ENCODE measurements around the gene ARPC1B. TPM values are rescaled to one million over a fixed set of nuclear protein-coding genes. Genes with fewer than 3 reads are reported as not detected.

The ARPC1B gene
- total and polyA plus RNA-seq, 9 of the 15 experiments (the other 6 are each of a cell fraction or from before 2014, with no cell fraction given): 6.7 to 357 (median 211) TPM

DNA sequence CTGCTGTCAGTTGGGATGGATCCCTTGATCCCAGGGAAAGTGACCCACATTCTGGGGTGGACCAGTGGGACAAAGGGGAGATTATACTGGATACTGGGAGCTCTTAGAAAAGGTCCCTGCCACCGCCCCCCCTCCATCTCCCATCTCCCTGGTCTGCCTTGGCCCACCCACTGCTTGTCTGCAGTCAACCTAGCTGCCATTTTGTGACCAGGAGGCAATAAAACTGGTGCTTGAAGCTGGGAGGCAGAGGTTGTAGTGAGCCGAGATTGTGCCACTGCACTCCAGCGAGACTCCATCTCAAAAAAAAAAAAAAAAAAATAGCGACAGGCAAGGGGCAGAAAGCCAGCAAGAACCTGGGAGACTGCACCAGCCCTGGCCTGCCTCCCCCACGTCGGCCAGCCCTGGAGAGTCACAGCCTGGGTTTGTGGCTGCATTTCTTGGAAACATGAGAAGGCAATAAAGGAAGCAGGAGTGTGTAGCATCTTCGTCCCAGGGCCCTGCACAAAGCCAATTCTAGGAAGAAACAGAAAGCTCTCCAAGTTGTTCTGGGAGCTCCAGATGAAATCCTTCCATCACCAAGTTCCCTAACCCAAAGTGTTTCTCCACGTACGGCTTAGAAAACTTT is 4.7 kb upstream of the ARPC1B start (continued):
- TF ChIP-seq CTBP1 (IDR thresholded peaks at IDR 0.05; ENCODE audit: borderline replicate concordance) (peak; percentile 89; the same call in 1 of the 2 replicates), ZNF12 (CRISPR knock-in tag; IDR thresholded peaks at IDR 0.05) (no peak), TSC22D4 (tag; IDR thresholded peaks at IDR 0.05) (no peak), CBFB (CRISPR knock-in tag; IDR thresholded peaks at IDR 0.05) (no peak), ZKSCAN8 (CRISPR knock-in tag; IDR thresholded peaks at IDR 0.05) (no peak), ZSCAN32 (CRISPR knock-in tag; IDR thresholded peaks at IDR 0.05) (no peak), XRCC5 (IDR thresholded peaks at IDR 0.05; ENCODE audit: low read depth, low read length) (no peak)
- TF ChIP-seq, protein P1, sequence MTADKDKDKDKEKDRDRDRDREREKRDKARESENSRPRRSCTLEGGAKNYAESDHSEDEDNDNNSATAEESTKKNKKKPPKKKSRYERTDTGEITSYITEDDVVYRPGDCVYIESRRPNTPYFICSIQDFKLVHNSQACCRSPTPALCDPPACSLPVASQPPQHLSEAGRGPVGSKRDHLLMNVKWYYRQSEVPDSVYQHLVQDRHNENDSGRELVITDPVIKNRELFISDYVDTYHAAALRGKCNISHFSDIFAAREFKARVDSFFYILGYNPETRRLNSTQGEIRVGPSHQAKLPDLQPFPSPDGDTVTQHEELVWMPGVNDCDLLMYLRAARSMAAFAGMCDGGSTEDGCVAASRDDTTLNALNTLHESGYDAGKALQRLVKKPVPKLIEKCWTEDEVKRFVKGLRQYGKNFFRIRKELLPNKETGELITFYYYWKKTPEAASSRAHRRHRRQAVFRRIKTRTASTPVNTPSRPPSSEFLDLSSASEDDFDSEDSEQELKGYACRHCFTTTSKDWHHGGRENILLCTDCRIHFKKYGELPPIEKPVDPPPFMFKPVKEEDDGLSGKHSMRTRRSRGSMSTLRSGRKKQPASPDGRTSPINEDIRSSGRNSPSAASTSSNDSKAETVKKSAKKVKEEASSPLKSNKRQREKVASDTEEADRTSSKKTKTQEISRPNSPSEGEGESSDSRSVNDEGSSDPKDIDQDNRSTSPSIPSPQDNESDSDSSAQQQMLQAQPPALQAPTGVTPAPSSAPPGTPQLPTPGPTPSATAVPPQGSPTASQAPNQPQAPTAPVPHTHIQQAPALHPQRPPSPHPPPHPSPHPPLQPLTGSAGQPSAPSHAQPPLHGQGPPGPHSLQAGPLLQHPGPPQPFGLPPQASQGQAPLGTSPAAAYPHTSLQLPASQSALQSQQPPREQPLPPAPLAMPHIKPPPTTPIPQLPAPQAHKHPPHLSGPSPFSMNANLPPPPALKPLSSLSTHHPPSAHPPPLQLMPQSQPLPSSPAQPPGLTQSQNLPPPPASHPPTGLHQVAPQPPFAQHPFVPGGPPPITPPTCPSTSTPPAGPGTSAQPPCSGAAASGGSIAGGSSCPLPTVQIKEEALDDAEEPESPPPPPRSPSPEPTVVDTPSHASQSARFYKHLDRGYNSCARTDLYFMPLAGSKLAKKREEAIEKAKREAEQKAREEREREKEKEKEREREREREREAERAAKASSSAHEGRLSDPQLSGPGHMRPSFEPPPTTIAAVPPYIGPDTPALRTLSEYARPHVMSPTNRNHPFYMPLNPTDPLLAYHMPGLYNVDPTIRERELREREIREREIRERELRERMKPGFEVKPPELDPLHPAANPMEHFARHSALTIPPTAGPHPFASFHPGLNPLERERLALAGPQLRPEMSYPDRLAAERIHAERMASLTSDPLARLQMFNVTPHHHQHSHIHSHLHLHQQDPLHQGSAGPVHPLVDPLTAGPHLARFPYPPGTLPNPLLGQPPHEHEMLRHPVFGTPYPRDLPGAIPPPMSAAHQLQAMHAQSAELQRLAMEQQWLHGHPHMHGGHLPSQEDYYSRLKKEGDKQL (CRISPR knock-in tag; IDR thresholded peaks at IDR 0.05; ENCODE audit: borderline replicate concordance): no peak
- TF ChIP-seq, protein P2, sequence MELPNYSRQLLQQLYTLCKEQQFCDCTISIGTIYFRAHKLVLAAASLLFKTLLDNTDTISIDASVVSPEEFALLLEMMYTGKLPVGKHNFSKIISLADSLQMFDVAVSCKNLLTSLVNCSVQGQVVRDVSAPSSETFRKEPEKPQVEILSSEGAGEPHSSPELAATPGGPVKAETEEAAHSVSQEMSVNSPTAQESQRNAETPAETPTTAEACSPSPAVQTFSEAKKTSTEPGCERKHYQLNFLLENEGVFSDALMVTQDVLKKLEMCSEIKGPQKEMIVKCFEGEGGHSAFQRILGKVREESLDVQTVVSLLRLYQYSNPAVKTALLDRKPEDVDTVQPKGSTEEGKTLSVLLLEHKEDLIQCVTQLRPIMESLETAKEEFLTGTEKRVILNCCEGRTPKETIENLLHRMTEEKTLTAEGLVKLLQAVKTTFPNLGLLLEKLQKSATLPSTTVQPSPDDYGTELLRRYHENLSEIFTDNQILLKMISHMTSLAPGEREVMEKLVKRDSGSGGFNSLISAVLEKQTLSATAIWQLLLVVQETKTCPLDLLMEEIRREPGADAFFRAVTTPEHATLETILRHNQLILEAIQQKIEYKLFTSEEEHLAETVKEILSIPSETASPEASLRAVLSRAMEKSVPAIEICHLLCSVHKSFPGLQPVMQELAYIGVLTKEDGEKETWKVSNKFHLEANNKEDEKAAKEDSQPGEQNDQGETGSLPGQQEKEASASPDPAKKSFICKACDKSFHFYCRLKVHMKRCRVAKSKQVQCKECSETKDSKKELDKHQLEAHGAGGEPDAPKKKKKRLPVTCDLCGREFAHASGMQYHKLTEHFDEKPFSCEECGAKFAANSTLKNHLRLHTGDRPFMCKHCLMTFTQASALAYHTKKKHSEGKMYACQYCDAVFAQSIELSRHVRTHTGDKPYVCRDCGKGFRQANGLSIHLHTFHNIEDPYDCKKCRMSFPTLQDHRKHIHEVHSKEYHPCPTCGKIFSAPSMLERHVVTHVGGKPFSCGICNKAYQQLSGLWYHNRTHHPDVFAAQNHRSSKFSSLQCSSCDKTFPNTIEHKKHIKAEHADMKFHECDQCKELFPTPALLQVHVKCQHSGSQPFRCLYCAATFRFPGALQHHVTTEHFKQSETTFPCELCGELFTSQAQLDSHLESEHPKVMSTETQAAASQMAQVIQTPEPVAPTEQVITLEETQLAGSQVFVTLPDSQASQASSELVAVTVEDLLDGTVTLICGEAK (IDR thresholded peaks at IDR 0.05): no peak
- TF ChIP-seq, protein P2 (CRISPR knock-in tag; IDR thresholded peaks at IDR 0.05): no peak
- TF ChIP-seq, protein P3, sequence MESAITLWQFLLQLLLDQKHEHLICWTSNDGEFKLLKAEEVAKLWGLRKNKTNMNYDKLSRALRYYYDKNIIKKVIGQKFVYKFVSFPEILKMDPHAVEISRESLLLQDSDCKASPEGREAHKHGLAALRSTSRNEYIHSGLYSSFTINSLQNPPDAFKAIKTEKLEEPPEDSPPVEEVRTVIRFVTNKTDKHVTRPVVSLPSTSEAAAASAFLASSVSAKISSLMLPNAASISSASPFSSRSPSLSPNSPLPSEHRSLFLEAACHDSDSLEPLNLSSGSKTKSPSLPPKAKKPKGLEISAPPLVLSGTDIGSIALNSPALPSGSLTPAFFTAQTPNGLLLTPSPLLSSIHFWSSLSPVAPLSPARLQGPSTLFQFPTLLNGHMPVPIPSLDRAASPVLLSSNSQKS (CRISPR knock-in tag; IDR thresholded peaks at IDR 0.05): no peak

Measured in K562 (cell line).